Mesendoderm (in vitro differentiated cells): Measurements from ENCODE around the gene FRAS1.

Experiments
- DNase-seq: peaks from one replicate; pipeline ENCODE4 v3.0.0; 2013
- H2AK5ac ChIP-seq: 2 replicates; pipeline ENCODE4 v1.6.1; 2013; ENCODE audit warnings: low read length, inconsistent platforms
- H2BK120ac ChIP-seq: 2 replicates; pipeline ENCODE4 v1.6.1; 2013; ENCODE audit warnings: low read depth, mild to moderate bottlenecking, low read length, moderate library complexity, mixed read lengths
- H2BK15ac ChIP-seq: replicated peaks from 2 replicates; pipeline ENCODE4 v1.6.1; 2013; ENCODE audit warnings: low read depth, mild to moderate bottlenecking, moderate library complexity
- H2BK5ac ChIP-seq: 2 replicates; pipeline ENCODE4 v1.6.1; 2013; ENCODE audit warnings: low read length, inconsistent platforms
- H3K18ac ChIP-seq: 2 replicates; pipeline ENCODE4 v1.6.1; 2013; ENCODE audit warnings: mild to moderate bottlenecking, low read length, mixed read lengths
- H3K23ac ChIP-seq: one replicate; pipeline ENCODE4 v1.6.1; 2013; ENCODE audit warnings: low read length
- H3K27ac ChIP-seq: 2 replicates; pipeline ENCODE4 v1.5.1; 2013; ENCODE audit warnings: low read depth, mild to moderate bottlenecking, inconsistent platforms, low read length, moderate library complexity
- H3K27me3 ChIP-seq: 2 replicates; pipeline ENCODE4 v1.6.1; 2013; ENCODE audit warnings: low read length, control low read depth, mild to moderate bottlenecking, inconsistent platforms; ENCODE audit not compliant: insufficient read depth, poor library complexity
- H3K36me3 ChIP-seq: 2 replicates; pipeline ENCODE4 v1.6.1; 2013; ENCODE audit warnings: low read length, inconsistent platforms; ENCODE audit not compliant: control insufficient read depth, insufficient read depth
- H3K4ac ChIP-seq: one replicate; pipeline ENCODE4 v1.6.1; 2013; ENCODE audit warnings: low read depth, mild to moderate bottlenecking, low read length, moderate library complexity
- H3K4me1 ChIP-seq: 2 replicates; pipeline ENCODE4 v1.6.1; 2013; ENCODE audit warnings: low read depth, low read length, inconsistent platforms; ENCODE audit not compliant: control insufficient read depth
- H3K4me2 ChIP-seq: 2 replicates; pipeline ENCODE4 v1.6.1; 2013; ENCODE audit warnings: low read length
- H3K4me3 ChIP-seq: 2 replicates; pipeline ENCODE4 v1.5.1; 2013; ENCODE audit warnings: mild to moderate bottlenecking, low read length
- H3K56ac ChIP-seq: one replicate; pipeline ENCODE4 v1.6.1; 2013; ENCODE audit warnings: low read length
- H3K79me1 ChIP-seq: 2 replicates; pipeline ENCODE4 v1.6.1; 2013; ENCODE audit warnings: low read length, inconsistent platforms
- H3K79me2 ChIP-seq: 2 replicates; pipeline ENCODE4 v1.6.1; 2013; ENCODE audit warnings: mild to moderate bottlenecking, low read length; ENCODE audit not compliant: control insufficient read depth, insufficient read depth
- H3K9ac ChIP-seq: 2 replicates; pipeline ENCODE4 v1.6.1; 2013; ENCODE audit warnings: low read length, inconsistent platforms
- H4K5ac ChIP-seq: one replicate; pipeline ENCODE4 v1.6.1; 2013; ENCODE audit warnings: low read length
- H4K8ac ChIP-seq: one replicate; pipeline ENCODE4 v1.6.1; 2013; ENCODE audit warnings: low read depth, mild to moderate bottlenecking, control low read depth, low read length, moderate library complexity
- WGBS: extraction: QIAGEN DNeasy Blood & Tissue Kit; methylation state at CpG from one replicate; pipeline ENCODE4 v1.1.7; 2013; ENCODE audit warnings: low lambda C conversion rate, missing lambda C conversion rate; ENCODE audit not compliant: insufficient coverage; ENCODE audit errors: extremely low coverage; 5-methylcytosine and 5-hydroxymethylcytosine counted together

FRAS1 gene

DNA sequence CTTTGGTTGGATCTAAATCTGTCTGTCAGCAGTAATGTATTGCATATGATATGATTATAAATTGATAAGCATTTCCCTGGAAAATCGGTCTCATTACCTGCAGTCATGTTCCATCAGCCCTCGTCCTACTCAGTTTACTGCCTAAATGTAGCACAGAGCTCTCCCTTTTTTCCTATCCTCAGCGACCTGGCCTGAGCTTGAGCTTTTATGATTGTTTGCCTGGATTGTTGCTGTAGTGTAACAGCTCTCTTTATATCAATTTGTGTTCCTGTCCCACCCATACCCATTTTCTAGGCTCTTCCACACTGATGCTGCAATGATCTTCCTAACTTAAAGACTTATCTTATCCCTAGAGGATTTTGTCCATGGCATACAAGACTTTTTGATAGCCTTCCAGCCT, 95.7 kb downstream of the FRAS1 start:
- Histone ChIP-seq H3K36me3 (no peaks in the 10 kb centered on the region), H2BK15ac (no peak overlapping the region), H3K9ac (no peak overlapping the region), H2BK120ac (no peak overlapping the region), H3K4me2 (no peak overlapping the region), H4K5ac (no peak overlapping the region), H3K4me1 (peaks cover 2% of the 10 kb centered on the region), H3K23ac (no peak overlapping the region), H2BK5ac (no peak overlapping the region), H3K27me3 (no peaks in the 10 kb centered on the region), H3K56ac (no peak overlapping the region), H3K4ac (no peak overlapping the region), H3K79me1 (peaks cover 20% of the 10 kb centered on the region), H3K27ac (no peak overlapping the region), H3K4me3 (no peak overlapping the region), H2AK5ac (no peak overlapping the region), H3K18ac (no peak overlapping the region), H3K79me2 (peaks cover 39% of the 10 kb centered on the region), H4K8ac (no peak overlapping the region)
- DNase-seq, result no peak
- no CpG with 5 or more reads among the region's 3 CpGs for WGBS

DNA sequence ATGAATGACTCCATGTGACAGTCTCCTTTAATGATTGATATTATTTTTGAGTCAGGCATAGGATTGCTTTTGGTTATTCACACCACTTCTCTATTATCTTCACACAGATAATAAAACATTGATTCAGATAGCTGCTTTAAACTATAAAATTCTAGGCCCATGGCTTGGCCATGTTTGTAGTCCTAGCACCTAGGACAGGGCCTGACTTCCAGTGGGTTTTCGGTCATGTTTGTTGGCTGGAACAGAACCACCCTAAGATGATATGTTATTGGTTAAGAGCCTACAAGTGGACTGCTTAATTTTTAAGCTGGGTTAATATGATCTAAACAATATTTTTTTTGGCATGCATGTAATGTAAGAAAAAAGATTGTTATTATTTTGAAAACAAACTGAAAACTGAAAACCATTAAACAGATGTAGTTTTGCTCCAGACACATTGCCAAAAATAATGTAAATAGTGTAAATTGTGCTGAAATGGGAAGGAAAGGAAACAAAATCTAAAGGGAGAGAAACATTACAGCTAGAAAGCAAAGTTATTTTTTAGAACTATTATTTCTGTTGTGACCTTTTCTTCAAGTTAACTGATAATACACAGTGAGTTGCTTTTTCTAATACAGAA, 98.0 kb downstream of the FRAS1 start:
- H3K4me3 ChIP-seq, result no peak overlapping the region
- H4K5ac ChIP-seq, result no peak overlapping the region
- H3K27me3 ChIP-seq, result no peaks in the 10 kb centered on the region
- H3K9ac ChIP-seq, result no peak overlapping the region
- WGBS, result no CpG with 5 or more reads among the region's 1 CpG
- no peak overlapping the region for H3K56ac ChIP-seq
- no peak overlapping the region for H3K4me2 ChIP-seq
- H3K4me1 ChIP-seq, result no peaks in the 10 kb centered on the region
- H3K27ac ChIP-seq, result no peak overlapping the region
- no peak overlapping the region for H2BK15ac ChIP-seq
- no peaks in the 10 kb centered on the region for H3K36me3 ChIP-seq
- no peak overlapping the region for H3K18ac ChIP-seq
- DNase-seq, result no peak
- H4K8ac ChIP-seq, result no peak overlapping the region
- no peak overlapping the region for H2BK5ac ChIP-seq
- peaks cover 18% of the 10 kb centered on the region for H3K79me1 ChIP-seq
- H2AK5ac ChIP-seq, result no peak overlapping the region
- no peak overlapping the region for H3K4ac ChIP-seq
- H2BK120ac ChIP-seq, result no peak overlapping the region
- no peak overlapping the region for H3K23ac ChIP-seq
- peaks cover 45% of the 10 kb centered on the region for H3K79me2 ChIP-seq

DNA sequence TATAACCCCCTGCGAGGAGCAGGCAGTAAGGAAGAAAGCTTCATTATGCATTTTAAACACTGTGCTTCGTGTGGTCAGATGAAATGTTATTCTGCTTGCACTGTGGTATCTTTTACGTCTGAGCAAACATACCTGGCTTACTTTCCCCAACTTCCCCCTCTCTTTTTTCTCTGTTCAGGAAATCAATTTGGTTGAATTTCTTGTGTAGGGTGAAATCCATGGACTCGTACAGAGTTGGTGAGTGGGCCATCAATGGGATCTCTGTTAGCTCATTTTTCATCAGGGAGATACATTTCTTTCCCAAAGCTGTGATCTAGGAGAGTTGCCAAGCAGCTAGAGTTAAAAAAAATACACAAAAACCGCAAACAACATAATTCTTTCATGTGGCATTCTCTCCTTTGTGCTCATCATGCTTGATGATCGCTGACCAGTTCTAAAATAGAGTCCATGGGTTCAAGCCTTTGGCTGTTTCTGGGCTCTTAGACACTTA, 98.5 kb downstream of the FRAS1 start:
- no CpG with 5 or more reads among the region's 6 CpGs for WGBS
- Histone ChIP-seq H3K79me1 (peaks cover 18% of the 10 kb centered on the region), H3K4me3 (no peak overlapping the region), H3K4me1 (no peaks in the 10 kb centered on the region), H4K8ac (no peak overlapping the region), H3K36me3 (no peaks in the 10 kb centered on the region), H4K5ac (no peak overlapping the region), H2BK120ac (no peak overlapping the region), H2BK15ac (no peak overlapping the region), H3K27ac (no peak overlapping the region), H3K23ac (no peak overlapping the region), H3K4ac (no peak overlapping the region), H3K79me2 (peaks cover 46% of the 10 kb centered on the region), H3K27me3 (no peaks in the 10 kb centered on the region), H3K4me2 (no peak overlapping the region), H3K18ac (no peak overlapping the region), H2AK5ac (no peak overlapping the region), H3K56ac (no peak overlapping the region), H2BK5ac (no peak overlapping the region), H3K9ac (no peak overlapping the region)
- no peak for DNase-seq

DNA sequence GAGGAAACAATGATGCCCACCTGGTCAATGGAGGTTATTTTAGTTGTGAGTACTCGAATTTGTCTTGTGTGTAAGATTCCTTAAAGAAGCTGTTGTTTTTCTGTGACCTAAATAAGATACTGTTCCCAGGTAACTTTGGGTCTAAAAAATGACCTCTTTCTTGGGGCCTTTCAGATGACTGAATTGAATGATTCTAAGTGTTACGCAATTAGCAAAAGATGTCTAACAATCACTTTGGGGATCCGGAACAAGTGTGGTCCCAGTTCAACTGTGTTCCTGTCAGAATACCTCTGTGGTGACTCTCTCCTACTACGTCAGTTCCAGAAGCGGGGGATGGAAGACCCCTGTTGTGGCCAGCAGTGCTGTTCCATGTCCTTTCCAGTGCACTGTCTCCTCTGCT, 99.4 kb downstream of the FRAS1 start:
- no peak overlapping the region for H2AK5ac ChIP-seq
- H3K4me1 ChIP-seq, result no peaks in the 10 kb centered on the region
- no peak overlapping the region for H3K23ac ChIP-seq
- H3K56ac ChIP-seq, result no peak overlapping the region
- no peak overlapping the region for H3K27ac ChIP-seq
- H3K4me2 ChIP-seq, result no peak overlapping the region
- no peak overlapping the region for H2BK5ac ChIP-seq
- no peak overlapping the region for H3K4me3 ChIP-seq
- no peak overlapping the region for H4K5ac ChIP-seq
- no peak overlapping the region for H4K8ac ChIP-seq
- no peak overlapping the region for H2BK120ac ChIP-seq
- no peak overlapping the region for H3K4ac ChIP-seq
- H3K79me1 ChIP-seq, result peaks cover 18% of the 10 kb centered on the region
- H3K27me3 ChIP-seq, result no peaks in the 10 kb centered on the region
- no CpG with 5 or more reads among the region's 5 CpGs for WGBS
- peaks cover 45% of the 10 kb centered on the region for H3K79me2 ChIP-seq
- H3K9ac ChIP-seq, result no peak overlapping the region
- H3K18ac ChIP-seq, result no peak overlapping the region
- no peak overlapping the region for H2BK15ac ChIP-seq
- no peaks in the 10 kb centered on the region for H3K36me3 ChIP-seq
- no peak for DNase-seq

DNA sequence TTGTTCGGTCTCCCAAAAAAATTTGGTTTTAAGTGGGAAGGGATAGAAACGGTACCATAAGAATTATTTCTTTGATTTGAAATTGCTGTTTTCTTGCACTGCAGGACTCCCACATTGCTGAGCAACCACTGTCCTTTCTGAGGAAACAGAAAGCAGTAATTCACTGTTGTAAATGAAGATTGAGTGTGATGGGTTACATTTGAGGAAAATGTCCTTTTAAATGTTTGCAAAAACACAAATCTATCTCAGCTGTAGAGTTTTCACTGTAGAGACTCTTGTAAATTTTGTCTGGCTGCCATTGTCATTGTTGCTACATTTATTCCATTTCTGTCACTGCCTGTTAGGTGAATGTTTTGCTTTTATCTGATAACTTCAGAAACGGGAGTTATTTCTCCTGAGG, 105.2 kb downstream of the FRAS1 start:
- no peak overlapping the region for H3K56ac ChIP-seq
- H3K36me3 ChIP-seq, result no peaks in the 10 kb centered on the region
- no peaks in the 10 kb centered on the region for H3K27me3 ChIP-seq
- H3K4me3 ChIP-seq, result no peak overlapping the region
- H3K23ac ChIP-seq, result no peak overlapping the region
- H2BK15ac ChIP-seq, result no peak overlapping the region
- peaks cover 18% of the 10 kb centered on the region for H3K79me2 ChIP-seq
- H3K4ac ChIP-seq, result no peak overlapping the region
- H3K79me1 ChIP-seq, result peaks cover 4% of the 10 kb centered on the region
- DNase-seq, result no peak
- H4K5ac ChIP-seq, result no peak overlapping the region
- no peak overlapping the region for H4K8ac ChIP-seq
- no peak overlapping the region for H2BK5ac ChIP-seq
- no peak overlapping the region for H3K9ac ChIP-seq
- no peak overlapping the region for H2AK5ac ChIP-seq
- H3K4me1 ChIP-seq, result peaks cover 4% of the 10 kb centered on the region
- no peak overlapping the region for H3K27ac ChIP-seq
- H3K18ac ChIP-seq, result peak overlapping the region; percentile 39
- H2BK120ac ChIP-seq, result no peak overlapping the region
- no CpG with 5 or more reads among the region's 3 CpGs for WGBS
- H3K4me2 ChIP-seq, result no peak overlapping the region

DNA sequence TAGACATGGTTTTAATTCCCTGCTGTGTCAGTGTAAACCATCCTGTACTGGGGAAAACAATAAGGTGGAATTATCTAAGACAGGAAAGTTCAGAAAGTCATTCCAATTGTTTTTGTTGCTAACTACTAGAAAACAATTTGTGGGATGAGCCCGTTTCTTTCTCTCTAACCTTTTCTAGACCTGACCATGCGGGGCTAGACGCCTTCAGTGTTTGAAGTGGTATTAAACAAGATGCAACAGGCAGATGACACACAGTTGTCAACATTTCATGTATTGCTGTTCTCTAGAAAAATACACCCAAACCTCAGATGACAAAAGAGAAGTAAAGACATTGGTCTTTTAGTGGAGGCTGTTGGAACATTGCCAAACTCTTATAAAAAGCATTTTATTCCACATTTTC, 105.7 kb downstream of the FRAS1 start:
- Histone ChIP-seq H3K36me3 (no peaks in the 10 kb centered on the region), H3K79me2 (peaks cover 18% of the 10 kb centered on the region), H3K27me3 (no peaks in the 10 kb centered on the region), H3K4ac (no peak overlapping the region), H3K56ac (no peak overlapping the region), H3K23ac (no peak overlapping the region), H3K27ac (no peak overlapping the region), H3K9ac (no peak overlapping the region), H3K4me2 (no peak overlapping the region), H3K4me1 (peaks cover 4% of the 10 kb centered on the region), H3K4me3 (no peak overlapping the region), H2BK120ac (no peak overlapping the region), H2BK5ac (no peak overlapping the region), H2AK5ac (no peak overlapping the region), H3K79me1 (peaks cover 4% of the 10 kb centered on the region), H4K8ac (peak overlapping the region; percentile 39), H2BK15ac (no peak overlapping the region), H3K18ac (no peak overlapping the region), H4K5ac (no peak overlapping the region)
- WGBS, result no CpG with 5 or more reads among the region's 3 CpGs
- DNase-seq, result no peak
